ENCODE measurements around the gene C4orf36.
"Not testable (repeated sequence)": the region's sequence is repeated elsewhere in the genome, so short reads cannot be mapped to it uniquely, and the experiment has no call there.

The C4orf36 gene

GRCh38 chr4:86896596-86896995 is 4.4 kb upstream of the C4orf36 start:
- H3K27me3 Mint-ChIP-seq: peaks cover 11 to 18% of the 10 kb centered on the region in 2 donors
- peaks cover 0 to under 1% of the 10 kb centered on the region in 2 donors for H3K36me3 Mint-ChIP-seq
- peaks cover 0 to 7% of the 10 kb centered on the region in 2 donors for H3K4me1 Mint-ChIP-seq
- no peak overlapping the region for H3K27ac Mint-ChIP-seq
- H3K9me3 Mint-ChIP-seq: no peaks in the 10 kb centered on the region
- DNase-seq (no peak), ATAC-seq (replicated peaks) (no peak)
- no peak overlapping the region for H3K4me3 Mint-ChIP-seq

GRCh38 chr4:86895692-86896488 is 3.7 kb upstream of the C4orf36 start:
- DNase-seq (no peak), ATAC-seq (replicated peaks) (peak; percentile 52 to 65)
- no peak overlapping the region for H3K27ac Mint-ChIP-seq
- H3K27me3 Mint-ChIP-seq: peaks cover 17 to 25% of the 10 kb centered on the region in 2 donors
- H3K4me3 Mint-ChIP-seq: no peak overlapping the region
- no peaks in the 10 kb centered on the region for H3K9me3 Mint-ChIP-seq
- H3K4me1 Mint-ChIP-seq: peaks cover 0 to 10% of the 10 kb centered on the region in 2 donors
- H3K36me3 Mint-ChIP-seq: no peaks in the 10 kb centered on the region

GRCh38 chr4:86894455-86894854 is 2.2 kb upstream of the C4orf36 start:
- Mint-ChIP-seq H3K27ac (no peak overlapping the region), H3K36me3 (no peaks in the 10 kb centered on the region), H3K9me3 (no peaks in the 10 kb centered on the region), H3K27me3 (peaks cover 21 to 30% of the 10 kb centered on the region in 2 donors), H3K4me3 (no peak overlapping the region), H3K4me1 (peaks cover 0 to 10% of the 10 kb centered on the region in 2 donors)
- no peak for ATAC-seq (replicated peaks)
- DNase-seq: no peak

GRCh38 chr4:86893136-86893535 is 914 bp upstream of the C4orf36 start:
- Mint-ChIP-seq H3K9me3 (no peaks in the 10 kb centered on the region), H3K27me3 (peaks cover 21 to 30% of the 10 kb centered on the region in 2 donors), H3K4me3 (no peak overlapping the region), H3K4me1 (peaks cover 0 to 10% of the 10 kb centered on the region in 2 donors), H3K36me3 (no peaks in the 10 kb centered on the region), H3K27ac (no peak overlapping the region)
- DNase-seq (no peak), ATAC-seq (replicated peaks) (no peak)

GRCh38 chr4:86892636-86892960 is 376 bp upstream of the C4orf36 start:
- H3K4me3 Mint-ChIP-seq: peak overlapping the region; percentile 80 to 85
- peaks cover 24 to 30% of the 10 kb centered on the region in 2 donors for H3K27me3 Mint-ChIP-seq
- H3K4me1 Mint-ChIP-seq: peaks cover 0 to 10% of the 10 kb centered on the region in 2 donors
- no peak overlapping the region for H3K27ac Mint-ChIP-seq
- ATAC-seq (replicated peaks): peak; percentile 33 to 43
- peaks cover 0 to 3% of the 10 kb centered on the region in 2 donors for H3K36me3 Mint-ChIP-seq
- no peak for DNase-seq
- no peaks in the 10 kb centered on the region for H3K9me3 Mint-ChIP-seq

- H3K27me3 Mint-ChIP-seq: peaks cover 24 to 30% of the 10 kb centered on the region in 2 donors
- ATAC-seq (replicated peaks) (no peak), DNase-seq (no peak)
- H3K4me1 Mint-ChIP-seq: peaks cover 0 to 10% of the 10 kb centered on the region in 2 donors
- no peak overlapping the region for H3K4me3 Mint-ChIP-seq
- H3K27ac Mint-ChIP-seq: no peak overlapping the region
- H3K36me3 Mint-ChIP-seq: peaks cover 0 to 4% of the 10 kb centered on the region in 2 donors
- H3K9me3 Mint-ChIP-seq: no peaks in the 10 kb centered on the region
Observed at GRCh38 chr4:86890790-86891189, 1.4 kb downstream of the C4orf36 start.

GRCh38 chr4:86879641-86880040 is 12.6 kb downstream of the C4orf36 start:
- no peak for ATAC-seq (replicated peaks)
- Mint-ChIP-seq H3K36me3 (peaks cover 5 to 7% of the 10 kb centered on the region in 2 donors), H3K27ac (no peak overlapping the region), H3K4me1 (no peaks in the 10 kb centered on the region), H3K9me3 (peaks cover 11 to 22% of the 10 kb centered on the region in 2 donors), H3K27me3 (no peaks in the 10 kb centered on the region), H3K4me3 (no peak overlapping the region)
- DNase-seq: no peak

- ATAC-seq (replicated peaks): no peak
- Mint-ChIP-seq H3K36me3 (peaks cover 4 to 7% of the 10 kb centered on the region in 2 donors), H3K9me3 (peaks cover 11 to 22% of the 10 kb centered on the region in 2 donors), H3K27ac (no peak overlapping the region), H3K27me3 (no peaks in the 10 kb centered on the region), H3K4me3 (no peak overlapping the region), H3K4me1 (no peaks in the 10 kb centered on the region)
- no peak for DNase-seq
Observed at GRCh38 chr4:86878640-86879039, 13.6 kb downstream of the C4orf36 start.

GRCh38 chr4:86876894-86877685 is 15.1 kb downstream of the C4orf36 start:
- no peak overlapping the region for H3K4me3 Mint-ChIP-seq
- H3K4me1 Mint-ChIP-seq: no peaks in the 10 kb centered on the region
- peaks cover 4 to 7% of the 10 kb centered on the region in 2 donors for H3K36me3 Mint-ChIP-seq
- no peak overlapping the region for H3K27ac Mint-ChIP-seq
- H3K27me3 Mint-ChIP-seq: no peaks in the 10 kb centered on the region
- DNase-seq: no peak
- ATAC-seq (replicated peaks): no peak
- H3K9me3 Mint-ChIP-seq: peaks cover 11 to 22% of the 10 kb centered on the region in 2 donors

GRCh38 chr4:86875436-86875835 is 16.8 kb downstream of the C4orf36 start:
- H3K27me3 Mint-ChIP-seq; H3K27ac Mint-ChIP-seq; H3K36me3 Mint-ChIP-seq; DNase-seq; ATAC-seq (replicated peaks); H3K4me1 Mint-ChIP-seq; H3K4me3 Mint-ChIP-seq: not testable (repeated sequence)
- H3K9me3 Mint-ChIP-seq: peaks cover 11 to 22% of the 10 kb centered on the region in 2 donors

- H3K27ac Mint-ChIP-seq: no peak overlapping the region
- no peak for ATAC-seq (replicated peaks)
- H3K36me3 Mint-ChIP-seq: no peaks in the 10 kb centered on the region
Observed at GRCh38 chr4:86872135-86872534, 20.1 kb downstream of the C4orf36 start.

GRCh38 chr4:86870442-86871069 is 21.7 kb downstream of the C4orf36 start:
- Mint-ChIP-seq H3K27ac (peak overlapping the region; percentile 84), H3K4me3 (peak overlapping the region; percentile 27 to 55), H3K27me3 (no peaks in the 10 kb centered on the region), H3K36me3 (no peaks in the 10 kb centered on the region), H3K9me3 (peaks cover 0 to 3% of the 10 kb centered on the region in 2 donors), H3K4me1 (peaks cover 5 to 8% of the 10 kb centered on the region in 2 donors)
- ATAC-seq (replicated peaks): peak; percentile 79
- peak; percentile 9 for DNase-seq

More at GRCh38 chr4:86872135-86872534, 20.1 kb downstream of the C4orf36 start:
- no peak for DNase-seq
- H3K4me1 Mint-ChIP-seq: peaks cover 5 to 8% of the 10 kb centered on the region in 2 donors
- H3K9me3 Mint-ChIP-seq: peaks cover 2 to 3% of the 10 kb centered on the region in 2 donors
- H3K4me3 Mint-ChIP-seq: no peak overlapping the region
- H3K27me3 Mint-ChIP-seq: no peaks in the 10 kb centered on the region

- H3K4me1 Mint-ChIP-seq: no peaks in the 10 kb centered on the region
- no peak for ATAC-seq (replicated peaks)
- no peak overlapping the region for H3K4me3 Mint-ChIP-seq
- no peaks in the 10 kb centered on the region for H3K36me3 Mint-ChIP-seq
- H3K9me3 Mint-ChIP-seq: no peaks in the 10 kb centered on the region
- DNase-seq: no peak
- no peaks in the 10 kb centered on the region for H3K27me3 Mint-ChIP-seq
- no peak overlapping the region for H3K27ac Mint-ChIP-seq
Observed at GRCh38 chr4:86857341-86858052, 34.7 kb downstream of the C4orf36 start.

- no peak overlapping the region for H3K27ac Mint-ChIP-seq
- no peak for DNase-seq
- no peak overlapping the region for H3K4me3 Mint-ChIP-seq
- H3K4me1 Mint-ChIP-seq: no peaks in the 10 kb centered on the region
- H3K9me3 Mint-ChIP-seq: no peaks in the 10 kb centered on the region
- H3K27me3 Mint-ChIP-seq: no peaks in the 10 kb centered on the region
- no peak for ATAC-seq (replicated peaks)
- no peaks in the 10 kb centered on the region for H3K36me3 Mint-ChIP-seq
Observed at GRCh38 chr4:86856896-86857295, 35.3 kb downstream of the C4orf36 start.
